ENCODE data around the gene SPARC.

SPARC gene

DNA sequence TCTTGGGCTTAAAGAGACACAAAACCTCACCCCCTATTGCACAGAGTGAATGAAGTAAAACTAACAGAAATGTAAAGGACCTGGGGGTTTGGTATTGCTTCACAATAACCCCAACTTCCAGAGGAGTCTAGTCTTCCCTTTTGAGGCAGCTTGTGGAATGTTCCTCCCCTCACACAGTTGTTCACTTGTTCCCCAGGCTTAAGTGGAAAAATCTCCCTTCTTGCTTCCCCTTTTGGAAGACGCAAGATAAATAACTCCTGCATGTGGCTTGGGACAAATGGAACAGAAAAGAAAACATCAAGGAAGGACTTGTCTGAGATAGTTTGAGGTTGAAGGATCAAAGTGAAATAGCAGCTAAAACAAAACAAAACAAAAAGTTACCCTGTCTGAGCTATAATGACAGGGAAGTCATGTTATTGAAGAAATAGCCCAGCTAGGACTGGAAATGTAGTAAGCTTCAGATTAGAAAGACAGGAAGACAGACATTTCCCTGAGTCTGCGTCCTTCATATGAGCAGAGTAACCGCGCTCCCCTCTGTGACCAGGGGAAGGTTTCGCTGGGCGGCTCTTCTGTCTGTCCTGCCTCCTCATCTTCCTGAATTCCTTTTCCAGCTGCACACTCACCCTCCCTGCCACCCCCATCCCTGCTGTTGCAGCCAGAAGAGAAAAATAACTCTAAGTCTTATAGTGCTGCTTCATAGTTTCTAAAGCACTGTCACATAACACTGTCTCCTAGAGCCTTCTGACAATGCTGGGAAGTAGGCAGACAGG lies 8.8 kb downstream of the SPARC start:
- DNase-seq = no peak

- no peak for DNase-seq
Measured at GRCh38 chr5:151676719-151677118, 10.0 kb downstream of the SPARC start.

- no peak for DNase-seq
Measured at GRCh38 chr5:151676314-151676712, 10.4 kb downstream of the SPARC start.

DNA sequence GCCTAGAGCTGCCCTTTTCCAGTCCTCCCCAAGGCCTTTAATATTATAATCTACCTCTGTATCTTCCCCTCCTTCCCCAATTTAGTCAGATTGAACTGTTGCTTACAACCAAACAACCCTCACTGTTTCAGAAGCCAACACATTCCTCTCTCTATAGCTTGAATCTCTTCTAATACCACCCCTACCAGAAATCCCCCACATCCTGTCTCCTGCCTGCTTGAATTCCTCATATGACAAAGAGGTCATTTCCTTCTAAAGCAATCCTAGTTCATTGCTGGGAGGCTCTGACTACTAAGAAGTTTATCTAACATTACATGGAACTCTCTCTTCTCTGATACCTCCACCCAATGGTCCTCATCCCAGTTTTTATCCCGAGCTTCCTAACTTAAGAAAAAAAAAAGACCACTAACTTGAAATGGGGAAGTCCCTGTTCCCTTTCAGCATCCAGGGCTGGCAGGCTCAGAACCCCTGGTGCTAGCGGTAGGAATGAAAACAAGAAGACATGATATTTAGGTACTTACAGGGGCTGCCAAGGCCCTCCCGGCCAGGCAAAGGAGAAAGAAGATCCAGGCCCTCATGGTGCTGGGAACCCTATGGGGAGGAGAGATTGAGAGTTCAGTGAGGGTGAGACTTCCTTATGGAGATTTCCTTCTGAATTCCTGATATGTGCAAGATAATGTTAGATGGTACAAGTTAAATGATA lies 11.0 kb downstream of the SPARC start:
- no peak for DNase-seq

GRCh38 chr5:151674626-151675610 lies 11.8 kb downstream of the SPARC start:
- DNase-seq = no peak

- no peak for DNase-seq
Measured at GRCh38 chr5:151673421-151673820, 13.3 kb downstream of the SPARC start.

DNA sequence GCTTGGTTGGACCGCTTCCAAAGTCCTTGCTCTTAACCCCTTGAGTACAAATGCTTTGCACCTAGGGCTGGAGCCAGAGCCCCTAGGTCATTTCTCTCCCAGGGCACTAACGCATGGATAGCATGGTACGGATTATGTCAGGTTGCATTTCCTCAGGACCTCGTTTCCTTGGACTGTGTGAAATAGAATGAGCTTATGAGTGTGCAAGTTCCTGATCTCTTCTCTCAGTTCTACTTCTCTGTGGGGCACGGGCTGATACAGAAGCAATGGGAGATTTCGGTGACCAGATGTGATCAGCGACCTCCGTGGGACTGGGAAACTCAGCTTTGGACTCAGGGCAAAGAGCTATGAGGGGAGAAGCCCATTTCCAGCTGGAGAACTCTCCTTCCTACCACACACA lies 14.2 kb downstream of the SPARC start:
- DNase-seq = no peak

DNA sequence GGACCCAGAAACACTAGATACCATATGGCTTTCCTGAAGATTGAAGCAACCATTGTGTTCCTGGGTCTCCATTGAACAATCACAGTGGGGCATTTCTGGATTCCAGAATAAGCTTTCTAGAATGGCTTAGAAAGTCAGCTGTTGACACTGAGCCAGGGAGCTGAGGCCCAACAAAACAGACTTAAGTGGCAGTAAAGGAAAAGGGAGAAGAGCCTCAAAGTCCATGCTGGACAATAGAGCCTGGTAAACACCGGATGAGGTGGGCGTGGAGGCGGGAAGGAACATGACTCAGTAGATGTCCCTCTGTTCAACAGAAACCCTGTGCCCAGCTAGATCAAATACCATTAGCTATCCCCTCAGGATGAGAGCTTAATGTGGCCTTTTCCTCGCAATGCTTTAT lies 14.8 kb downstream of the SPARC start:
- DNase-seq = no peak

DNA sequence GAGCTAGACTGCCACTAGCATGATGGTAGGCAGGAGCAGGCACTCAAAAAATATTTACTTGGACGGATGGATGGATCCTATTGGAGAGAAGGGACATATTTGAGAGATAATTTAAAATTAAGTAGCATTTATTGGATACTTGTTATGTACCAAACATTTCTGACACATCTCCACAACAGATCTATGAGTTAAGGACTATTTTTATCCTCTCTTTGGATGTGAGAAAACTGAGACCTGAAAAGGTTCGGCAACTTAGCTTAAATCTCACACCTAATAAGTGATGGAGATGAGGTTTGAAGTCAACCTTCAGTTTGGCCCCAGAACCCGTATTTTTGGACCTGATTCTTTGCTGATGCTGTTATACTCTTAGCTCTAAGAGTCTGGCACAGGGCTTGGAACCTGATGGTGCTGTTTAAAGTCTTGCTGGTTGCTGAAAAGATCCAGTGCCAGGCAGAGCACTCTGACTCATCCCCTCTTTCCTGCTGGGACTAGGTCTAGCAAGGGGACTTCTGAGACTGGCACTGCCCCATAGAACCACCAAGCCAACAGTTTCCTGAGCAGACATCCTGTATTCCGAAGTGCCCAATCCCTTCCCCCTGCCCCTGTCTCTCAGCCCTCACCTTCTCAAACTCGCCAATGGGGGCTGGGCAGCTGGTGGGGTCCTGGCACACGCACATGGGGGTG lies 15.6 kb downstream of the SPARC start:
- DNase-seq = peak in 2 of 14 donors; percentile 12 to 25

DNA sequence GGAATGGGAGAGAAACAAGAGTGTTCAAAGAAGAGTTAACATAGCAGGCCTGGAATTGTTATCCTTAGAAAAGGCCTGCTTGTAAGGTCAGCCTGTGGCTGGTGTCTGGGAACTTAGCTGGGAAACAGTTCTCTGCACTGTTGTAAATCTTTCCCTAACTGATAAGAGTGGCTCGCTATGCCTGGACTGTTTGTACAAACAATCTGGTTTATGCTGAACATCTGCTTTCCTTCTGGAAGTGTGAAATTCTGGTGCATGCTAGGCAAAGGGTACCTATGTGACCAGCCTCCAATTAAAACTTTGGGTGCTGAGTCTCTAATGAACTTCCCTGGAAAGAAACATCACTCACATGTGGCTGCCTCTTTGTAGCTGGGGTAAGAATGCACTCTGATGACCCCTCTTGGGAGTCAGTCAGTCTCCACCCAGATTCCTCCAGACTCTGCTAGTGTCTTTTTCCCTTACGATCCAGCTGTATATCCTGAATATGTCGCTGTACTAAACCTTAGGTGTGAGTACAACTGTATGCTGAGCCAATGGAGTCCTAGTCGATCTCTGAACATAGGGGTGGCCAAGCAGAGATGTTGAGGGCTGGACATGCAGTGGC lies 16.5 kb downstream of the SPARC start:
- no peak for DNase-seq

GRCh38 chr5:151667083-151667482 lies 19.6 kb downstream of the SPARC start:
- no peak for DNase-seq

GRCh38 chr5:151665613-151666012 lies 21.1 kb downstream of the SPARC start:
- no peak for DNase-seq

GRCh38 chr5:151664694-151665585 lies 21.8 kb downstream of the SPARC start:
- DNase-seq = peak in 1 of 14 donors; percentile 9

GRCh38 chr5:151663617-151664293 lies 23.0 kb downstream of the SPARC start:
- peak in 7 of 14 donors; percentile 20 to 89 (median 30) for DNase-seq

DNA sequence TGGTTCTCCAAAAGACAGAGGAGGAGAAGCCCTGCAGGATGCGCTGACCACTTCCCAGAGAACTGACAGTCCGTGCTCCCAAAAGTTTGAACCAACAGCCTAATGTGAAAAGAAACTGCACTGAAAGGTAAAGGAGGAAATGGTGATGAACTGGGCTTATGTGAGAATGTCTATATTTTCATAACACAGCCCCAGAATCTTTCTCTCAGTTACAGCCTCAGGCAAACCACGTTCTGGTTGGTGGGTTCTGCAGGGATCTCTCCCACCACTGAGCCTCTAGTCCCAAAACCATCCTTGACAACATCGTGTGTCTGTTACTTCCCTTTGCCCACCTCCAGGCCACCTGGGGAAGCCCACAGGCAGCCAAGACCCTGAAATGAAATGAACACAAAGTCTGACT lies 23.9 kb downstream of the SPARC start:
- DNase-seq = no peak

GRCh38 chr5:151661968-151662732 lies 24.6 kb downstream of the SPARC start:
- DNase-seq = no peak

- no peak for DNase-seq
Measured at GRCh38 chr5:151660616-151661495, 25.9 kb downstream of the SPARC start.

Data from C1 segment of cervical spinal cord (tissue), 14 donors.